Naive B cell (primary cell): Measurements from ENCODE around the gene SCAMP1. TPM values are rescaled to one million over a fixed set of nuclear protein-coding genes. Genes with fewer than 3 reads are reported as not detected.
A peak's percentile ranks its signal among the peaks of the same experiment; 100 is the strongest.
"Not testable (repeated sequence)": the region's sequence is repeated elsewhere in the genome, so short reads cannot be mapped to it uniquely, and the experiment has no call there.

Experiments used
- ATAC-seq, 2 donors: fragments of 150-1000 bp; cut with Tn5 transposase; 2 replicates each; pipeline ENCODE4 v1.10.0; 2021; ENCODE audit warnings: low read depth in 2 of 2, mild to moderate bottlenecking in 2 of 2, moderate library complexity in 2 of 2
- DNase-seq: peaks from one replicate; pipeline ENCODE4 v3.0.0; 2022
- H3K27ac Mint-ChIP-seq, 6 donors: one replicate each; pipeline ENCODE4 v1.8.0; 2020 to 2022; ENCODE audit warnings: mild to moderate bottlenecking in 6 of 6, mixed read lengths in 6 of 6, moderate library complexity in 5 of 6, inconsistent platforms in 2 of 6
- H3K27me3 Mint-ChIP-seq, 3 donors: one replicate each; pipeline ENCODE4 v1.8.0; 2021 to 2022; ENCODE audit warnings: mixed read lengths in 3 of 3, mild to moderate bottlenecking in 1 of 3
- H3K36me3 Mint-ChIP-seq, 2 donors: one replicate each; pipeline ENCODE4 v1.8.0; 2020 to 2022; ENCODE audit warnings: mixed read lengths in 2 of 2, inconsistent platforms in 1 of 2, mild to moderate bottlenecking in 1 of 2
- H3K4me1 Mint-ChIP-seq, 3 donors: one replicate each; pipeline ENCODE4 v1.8.0; 2020 to 2022; ENCODE audit warnings: mixed read lengths in 3 of 3, inconsistent platforms in 1 of 3, mild to moderate bottlenecking in 1 of 3, moderate library complexity in 1 of 3
- H3K4me3 Mint-ChIP-seq, 8 donors: one replicate each; pipeline ENCODE4 v1.8.0; 2020 to 2022; ENCODE audit warnings: mild to moderate bottlenecking in 8 of 8, mixed read lengths in 8 of 8, moderate library complexity in 8 of 8, inconsistent platforms in 2 of 8
- H3K9me3 Mint-ChIP-seq, 7 donors: one replicate each; pipeline ENCODE4 v1.8.0; 2020 to 2022; ENCODE audit warnings: mixed read lengths in 7 of 7, mild to moderate bottlenecking in 5 of 7, inconsistent platforms in 2 of 7, moderate library complexity in 1 of 7
- polyA plus RNA-seq, 6 donors: library from polyadenylated mRNA; unstranded; fragments of 300-500 nt; fragmentation: Illumina TruSeq; gene quantifications; one replicate each; pipeline ENCODE4 v1.2.3, GENCODE V29; 2021; ENCODE audit warnings: low read depth in 6 of 6

Gene SCAMP1
- polyA plus RNA-seq, 6 donors from 2014 or later: 25.8 to 36.2 (median 32.2) TPM

DNA sequence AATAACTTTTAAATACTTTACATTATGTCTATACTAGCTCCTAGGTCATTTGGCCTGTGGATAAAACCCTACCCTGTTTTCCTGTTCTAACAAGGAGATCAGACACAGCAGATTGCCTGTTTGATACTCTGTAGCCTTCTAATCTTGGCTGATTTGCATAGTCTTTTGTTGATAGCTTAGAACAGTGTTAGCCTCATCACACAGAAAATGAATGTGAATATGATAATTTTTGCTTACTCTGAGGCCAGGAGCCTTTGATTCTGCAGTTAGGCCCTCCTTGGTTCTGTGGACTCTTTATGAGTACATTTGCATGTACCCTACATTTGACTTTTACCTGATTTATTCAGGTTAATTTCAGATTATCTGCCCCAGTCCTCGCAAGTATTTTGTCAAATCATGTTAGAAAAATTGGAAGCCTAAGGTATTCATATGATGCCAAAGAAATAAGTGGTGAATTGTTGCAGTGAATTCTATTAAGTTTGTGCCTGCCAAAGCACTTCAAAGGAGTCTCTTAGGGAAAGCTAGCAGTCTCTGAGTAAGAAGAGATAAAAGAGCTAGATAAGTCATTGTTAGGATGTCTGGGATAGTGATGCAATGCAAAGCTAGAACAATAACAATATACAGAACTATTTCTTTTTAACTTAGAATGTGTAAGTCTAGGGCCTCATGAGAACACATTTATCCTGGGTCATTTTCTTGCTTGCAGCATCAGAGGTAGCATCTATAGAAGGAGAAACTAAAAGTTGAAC lies 56.4 kb downstream of the SCAMP1 start:
- peaks cover 0 to 20% (median 10%) of the 10 kb centered on the region in 3 donors for H3K4me1 Mint-ChIP-seq
- H3K27ac Mint-ChIP-seq: peak overlapping the region in 2 of 6 donors; percentile 4 to 7

DNA sequence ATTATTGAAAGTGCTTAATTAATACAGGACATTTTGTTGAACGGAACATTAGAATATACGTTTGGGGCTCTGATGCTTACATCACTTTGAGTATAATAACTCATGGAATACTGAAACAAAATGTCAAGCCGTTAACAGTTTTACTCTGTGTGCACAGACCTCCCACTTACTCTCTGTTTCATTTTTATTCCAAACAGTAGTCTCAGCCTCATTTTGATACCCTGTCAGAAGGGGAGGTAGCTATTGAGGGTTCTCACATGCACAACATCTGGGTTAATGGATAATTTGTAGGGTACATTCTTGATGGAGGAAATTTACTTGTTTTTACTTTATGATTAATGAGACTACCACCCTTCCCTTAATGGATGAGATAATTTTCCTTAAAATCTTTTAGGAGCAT lies 59.0 kb downstream of the SCAMP1 start:
- no peaks in the 10 kb centered on the region for H3K27me3 Mint-ChIP-seq
- DNase-seq (no peak), ATAC-seq (no peak)
- no peak overlapping the region for H3K27ac Mint-ChIP-seq
- peaks cover 0 to 6% (median 0%) of the 10 kb centered on the region in 3 donors for H3K4me1 Mint-ChIP-seq
- no peak overlapping the region for H3K4me3 Mint-ChIP-seq
- peaks cover 16 to 32% of the 10 kb centered on the region in 2 donors for H3K36me3 Mint-ChIP-seq
- no peaks in the 10 kb centered on the region for H3K9me3 Mint-ChIP-seq

More for the DNA sequence above, 56.4 kb downstream of the SCAMP1 start:
- H3K9me3 Mint-ChIP-seq: no peaks in the 10 kb centered on the region
- peaks cover 6 to 32% of the 10 kb centered on the region in 2 donors for H3K36me3 Mint-ChIP-seq
- DNase-seq: no peak
- H3K4me3 Mint-ChIP-seq: no peak overlapping the region
- no peaks in the 10 kb centered on the region for H3K27me3 Mint-ChIP-seq
- no peak for ATAC-seq

DNA sequence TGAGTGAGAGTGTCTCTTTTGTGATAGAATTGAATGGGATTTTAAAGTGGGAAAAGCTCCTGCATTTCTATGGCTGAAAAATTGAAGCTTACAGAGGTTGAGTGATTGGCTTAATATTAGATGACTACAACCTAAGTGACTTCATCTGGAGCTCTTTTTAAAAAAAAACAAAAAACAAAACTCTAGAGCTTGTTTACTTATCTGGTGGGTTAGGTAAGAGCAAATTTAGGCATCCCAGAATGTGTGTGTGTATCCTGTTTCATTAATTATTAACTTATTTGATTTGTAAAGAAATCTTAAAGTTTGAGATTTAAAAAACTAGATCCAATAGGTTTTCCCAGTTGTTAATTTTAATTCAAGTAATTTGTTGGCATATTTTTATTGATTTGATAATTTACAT lies 60.1 kb downstream of the SCAMP1 start:
- no peak overlapping the region for H3K4me3 Mint-ChIP-seq
- ATAC-seq (no peak), DNase-seq (no peak)
- H3K4me1 Mint-ChIP-seq: no peaks in the 10 kb centered on the region
- H3K27me3 Mint-ChIP-seq: no peaks in the 10 kb centered on the region
- no peak overlapping the region for H3K27ac Mint-ChIP-seq
- H3K9me3 Mint-ChIP-seq: no peaks in the 10 kb centered on the region
- H3K36me3 Mint-ChIP-seq: peaks cover 16 to 32% of the 10 kb centered on the region in 2 donors

DNA sequence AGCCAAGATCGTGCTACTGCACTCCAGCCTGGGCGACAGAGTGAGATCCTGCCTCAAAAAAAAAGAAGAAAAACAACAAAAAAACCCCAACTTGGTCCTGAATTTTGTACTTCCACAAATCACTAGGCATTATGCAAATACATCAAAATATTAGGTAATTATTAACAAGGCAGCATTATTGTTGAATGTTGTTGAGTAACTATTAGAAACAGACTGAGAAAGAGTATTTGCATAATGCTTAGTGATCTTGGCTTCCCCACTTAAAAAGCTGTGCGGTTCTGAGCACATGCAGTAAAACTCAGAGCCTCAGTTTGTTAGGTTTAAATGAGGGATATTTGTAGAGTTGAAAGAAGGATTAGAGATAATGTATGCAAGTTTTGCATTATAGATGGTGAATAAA lies 64.2 kb downstream of the SCAMP1 start:
- Mint-ChIP-seq H3K36me3 (peaks cover 27 to 37% of the 10 kb centered on the region in 2 donors), H3K4me1 (no peaks in the 10 kb centered on the region), H3K27ac (no peak overlapping the region), H3K9me3 (peaks cover 0 to 11% (median 3%) of the 10 kb centered on the region in 7 donors), H3K27me3 (no peaks in the 10 kb centered on the region), H3K4me3 (no peak overlapping the region)
- no peak for DNase-seq
- ATAC-seq: no peak

DNA sequence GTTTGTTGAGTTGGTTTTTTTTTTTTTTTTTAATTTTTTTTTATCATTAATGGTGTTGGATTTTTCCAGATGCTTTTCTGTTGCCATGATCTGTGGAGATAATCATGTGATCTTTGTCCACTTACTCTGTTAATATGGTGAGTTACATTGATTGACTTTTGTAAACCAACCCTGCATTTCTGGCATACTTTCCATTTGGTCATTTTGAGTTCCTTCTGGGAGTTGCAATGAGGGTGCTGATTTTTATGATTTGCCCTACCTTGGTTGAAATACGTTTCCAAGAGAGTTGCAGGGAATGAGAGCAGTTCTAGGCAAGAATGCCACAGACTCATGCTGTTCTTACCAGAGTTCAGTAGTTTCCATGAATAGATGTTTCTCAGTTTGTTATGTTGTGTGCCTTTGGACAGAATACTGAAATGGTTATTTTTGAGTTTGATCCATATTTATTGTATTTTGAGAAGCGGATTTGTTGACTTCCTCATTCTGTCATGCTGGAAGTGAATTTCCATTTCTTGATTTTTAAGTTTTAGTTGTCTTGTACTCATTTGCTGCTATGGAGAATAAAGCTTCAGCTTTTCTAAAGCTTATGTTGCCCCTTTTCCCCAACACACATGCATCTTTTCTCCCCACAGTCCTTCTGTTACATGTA lies 69.0 kb downstream of the SCAMP1 start:
- Mint-ChIP-seq H3K9me3 (peaks cover 0 to 19% (median 12%) of the 10 kb centered on the region in 7 donors), H3K27ac (no peak overlapping the region), H3K4me3 (no peak overlapping the region), H3K4me1 (no peaks in the 10 kb centered on the region), H3K27me3 (no peaks in the 10 kb centered on the region), H3K36me3 (peaks cover 45 to 53% of the 10 kb centered on the region in 2 donors)
- ATAC-seq (no peak), DNase-seq (no peak)

DNA sequence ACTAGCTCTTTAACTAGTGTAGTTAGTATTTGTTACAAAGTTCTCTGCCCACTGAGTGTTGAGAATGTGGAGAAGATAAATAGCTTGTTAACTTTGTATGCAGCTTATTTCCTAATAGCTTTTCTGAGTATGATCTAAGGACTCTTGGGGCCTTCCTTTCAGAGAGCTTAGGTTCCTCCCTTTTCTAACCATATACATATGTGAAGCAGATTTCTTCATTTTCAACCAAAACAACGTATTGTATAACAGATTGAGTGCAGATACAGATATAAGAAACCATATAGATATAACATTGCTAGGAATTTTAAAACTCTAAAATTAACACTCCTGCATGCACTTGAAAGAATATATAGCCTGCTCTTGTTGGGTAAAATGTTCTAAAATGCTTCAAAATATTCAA lies 70.4 kb downstream of the SCAMP1 start:
- Mint-ChIP-seq H3K27me3 (no peaks in the 10 kb centered on the region), H3K27ac (no peak overlapping the region), H3K4me3 (no peak overlapping the region), H3K9me3 (peaks cover 0 to 21% (median 11%) of the 10 kb centered on the region in 7 donors), H3K4me1 (no peaks in the 10 kb centered on the region), H3K36me3 (peaks cover 56% of the 10 kb centered on the region in 2 donors)
- ATAC-seq (no peak), DNase-seq (no peak)

DNA sequence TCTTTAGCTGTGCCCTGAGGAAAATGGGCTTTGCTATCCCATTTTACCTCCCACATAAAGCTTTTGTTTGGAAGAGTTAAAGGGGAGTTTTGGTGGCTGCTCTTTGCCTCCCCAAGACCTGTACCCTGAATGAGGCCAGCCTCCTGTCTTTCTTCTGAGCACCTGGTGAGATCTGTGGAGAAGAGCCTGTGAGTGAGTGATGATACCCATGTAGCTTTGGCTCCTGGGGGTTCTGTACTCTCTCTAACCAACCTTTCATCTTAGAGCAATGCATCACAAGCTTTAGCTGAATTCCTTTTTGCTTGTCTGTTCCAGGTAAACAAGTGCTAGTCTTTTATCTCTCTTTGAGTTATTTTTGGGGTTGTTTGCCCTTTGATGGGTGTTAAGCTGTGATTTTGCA lies 73.6 kb downstream of the SCAMP1 start:
- Mint-ChIP-seq H3K9me3 (peaks cover 0 to 14% (median 9%) of the 10 kb centered on the region in 7 donors), H3K36me3 (peaks cover 48 to 56% of the 10 kb centered on the region in 2 donors), H3K4me1 (peaks cover 4 to 17% (median 8%) of the 10 kb centered on the region in 3 donors), H3K4me3 (no peak overlapping the region), H3K27me3 (no peaks in the 10 kb centered on the region), H3K27ac (no peak overlapping the region)
- DNase-seq: no peak
- ATAC-seq: no peak

DNA sequence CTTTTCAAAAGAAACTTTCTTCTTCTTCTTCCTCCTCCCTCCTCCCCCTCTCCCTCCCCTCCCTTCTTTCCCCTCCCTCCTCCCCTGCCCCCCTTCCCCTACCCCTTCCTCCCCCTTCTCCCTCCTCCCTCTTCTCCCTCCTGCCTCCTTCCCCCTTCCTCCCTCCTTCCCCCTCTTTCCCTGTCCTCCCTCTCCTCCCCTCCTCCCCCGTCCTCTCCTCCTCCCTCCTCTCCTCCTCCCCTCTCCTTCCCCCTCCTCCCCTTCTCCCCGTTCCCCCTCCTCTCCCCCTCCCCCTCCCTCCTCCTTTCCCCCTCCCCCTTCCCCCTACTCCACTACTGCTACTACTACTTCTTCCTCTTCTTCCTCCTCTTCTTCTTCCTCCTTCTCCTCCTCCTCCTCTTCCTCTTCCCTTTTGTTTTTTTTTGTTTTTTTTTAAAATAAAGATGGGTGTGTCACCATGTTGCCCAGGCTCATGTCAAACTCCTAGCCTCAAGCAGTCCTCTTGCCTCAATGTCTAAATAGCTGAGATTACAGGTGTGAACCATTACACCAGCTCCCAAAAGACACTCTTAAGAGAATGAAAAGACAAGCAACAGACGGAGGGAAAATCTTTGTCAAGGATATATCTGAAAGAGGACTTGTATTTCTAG lies 87.5 kb downstream of the SCAMP1 start:
- no peak for DNase-seq
- peaks cover 0 to 3% (median 0%) of the 10 kb centered on the region in 3 donors for H3K4me1 Mint-ChIP-seq
- peak overlapping the region in 2 of 6 donors; percentile 49 to 64 for H3K27ac Mint-ChIP-seq
- ATAC-seq: no peak
- peaks cover 0 to 9% (median 5%) of the 10 kb centered on the region in 7 donors for H3K9me3 Mint-ChIP-seq
- no peaks in the 10 kb centered on the region for H3K27me3 Mint-ChIP-seq
- H3K36me3 Mint-ChIP-seq: peaks cover 16 to 20% of the 10 kb centered on the region in 2 donors
- no peak overlapping the region for H3K4me3 Mint-ChIP-seq

DNA sequence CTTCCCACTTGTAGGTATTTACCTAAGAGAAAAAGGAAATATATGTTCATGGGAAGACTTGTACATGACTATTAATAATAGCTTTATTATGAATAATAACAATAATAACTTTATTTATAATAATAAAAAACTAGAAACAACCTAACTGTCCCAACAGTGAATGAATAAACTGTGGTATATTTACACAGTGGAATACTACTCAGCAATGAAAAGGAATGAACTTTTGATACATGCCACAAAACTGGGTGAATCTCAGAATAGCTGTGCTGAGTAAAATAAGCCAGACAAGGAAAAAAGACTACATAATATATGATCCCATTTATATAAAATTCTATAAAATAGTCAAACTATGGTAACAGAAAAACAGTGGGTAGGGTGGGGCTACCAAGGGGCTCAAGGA lies 88.7 kb downstream of the SCAMP1 start:
- Mint-ChIP-seq H3K9me3 (peaks cover 0 to 8% (median 5%) of the 10 kb centered on the region in 7 donors), H3K4me1 (peaks cover 0 to 3% (median 0%) of the 10 kb centered on the region in 3 donors), H3K27me3 (no peaks in the 10 kb centered on the region), H3K27ac (no peak overlapping the region), H3K36me3 (peaks cover 12 to 19% of the 10 kb centered on the region in 2 donors), H3K4me3 (no peak overlapping the region)
- ATAC-seq (no peak), DNase-seq (no peak)

DNA sequence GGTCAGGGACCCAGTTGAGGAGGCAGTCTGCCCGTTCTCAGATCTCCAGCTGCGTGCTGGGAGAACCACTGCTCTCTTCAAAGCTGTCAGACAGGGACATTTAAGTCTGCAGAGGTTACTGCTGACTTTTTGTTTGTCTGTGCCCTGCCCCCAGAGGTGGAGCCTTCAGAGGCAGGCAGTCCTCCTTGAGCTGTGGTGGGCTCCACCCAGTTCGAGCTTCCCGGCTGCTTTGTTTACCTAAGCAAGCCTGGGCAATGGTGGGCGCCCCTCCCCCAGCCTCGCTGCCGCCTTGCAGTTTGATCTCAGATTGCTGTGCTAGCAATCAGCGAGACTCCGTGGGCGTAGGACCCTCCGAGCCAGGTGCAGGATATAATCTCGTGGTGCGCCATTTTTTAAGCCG lies 97.1 kb downstream of the SCAMP1 start:
- Mint-ChIP-seq H3K4me1 (peaks cover 11 to 20% (median 18%) of the 10 kb centered on the region in 3 donors), H3K36me3 (peaks cover 23 to 28% of the 10 kb centered on the region in 2 donors)
- not testable (repeated sequence) for H3K27ac Mint-ChIP-seq, H3K4me3 Mint-ChIP-seq, H3K9me3 Mint-ChIP-seq, DNase-seq, ATAC-seq, H3K27me3 Mint-ChIP-seq

DNA sequence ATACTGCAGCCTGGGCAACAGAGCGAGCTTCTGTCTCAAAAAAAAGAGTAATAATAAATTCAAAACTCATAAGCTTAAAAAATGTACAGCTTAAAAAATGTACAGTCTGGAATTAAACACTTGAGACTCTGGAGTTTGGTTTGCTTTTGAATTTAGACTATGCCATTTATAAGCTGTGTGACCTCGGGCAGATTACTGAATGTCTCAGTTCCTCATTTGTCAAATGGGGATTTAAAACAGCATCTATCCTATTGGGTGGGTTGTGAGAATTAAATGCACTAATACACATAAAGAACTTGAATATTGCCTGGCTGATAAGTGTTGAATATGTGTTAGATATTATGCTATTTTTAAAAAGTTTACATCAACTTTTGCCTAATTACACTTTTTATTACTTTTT lies 98.4 kb downstream of the SCAMP1 start:
- ATAC-seq: peak in 1 of 2 donors; percentile 47
- H3K36me3 Mint-ChIP-seq: peaks cover 31 to 34% of the 10 kb centered on the region in 2 donors
- peak overlapping the region in 1 of 6 donors; percentile 51 for H3K27ac Mint-ChIP-seq
- no peaks in the 10 kb centered on the region for H3K9me3 Mint-ChIP-seq
- H3K4me1 Mint-ChIP-seq: peaks cover 17 to 20% (median 18%) of the 10 kb centered on the region in 3 donors
- H3K27me3 Mint-ChIP-seq: no peaks in the 10 kb centered on the region
- no peak overlapping the region for H3K4me3 Mint-ChIP-seq
- DNase-seq: no peak

DNA sequence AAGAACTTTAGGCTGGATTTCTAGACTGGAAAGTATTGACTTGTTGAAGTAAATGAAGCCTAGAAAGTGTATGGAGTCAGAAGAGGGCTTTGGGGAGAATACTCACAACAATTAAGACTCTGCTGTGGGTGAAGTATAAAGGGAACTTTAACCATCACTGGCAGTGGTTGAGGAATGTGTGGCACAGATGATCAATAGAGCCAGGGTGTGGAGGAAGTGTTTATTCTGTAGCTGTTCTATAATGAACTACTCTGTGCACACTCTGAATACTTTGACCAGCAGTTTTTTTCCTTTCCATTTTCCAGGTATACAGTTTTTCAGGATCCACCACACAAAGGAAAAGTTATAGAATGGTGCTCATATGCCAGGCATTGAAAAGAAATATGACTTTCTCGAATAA lies 106.7 kb downstream of the SCAMP1 start:
- no peak overlapping the region for H3K27ac Mint-ChIP-seq
- no peaks in the 10 kb centered on the region for H3K27me3 Mint-ChIP-seq
- H3K36me3 Mint-ChIP-seq: peaks cover 15 to 23% of the 10 kb centered on the region in 2 donors
- H3K4me3 Mint-ChIP-seq: no peak overlapping the region
- DNase-seq (no peak), ATAC-seq (no peak)
- no peaks in the 10 kb centered on the region for H3K9me3 Mint-ChIP-seq
- H3K4me1 Mint-ChIP-seq: peaks cover 0 to 14% (median 4%) of the 10 kb centered on the region in 3 donors

DNA sequence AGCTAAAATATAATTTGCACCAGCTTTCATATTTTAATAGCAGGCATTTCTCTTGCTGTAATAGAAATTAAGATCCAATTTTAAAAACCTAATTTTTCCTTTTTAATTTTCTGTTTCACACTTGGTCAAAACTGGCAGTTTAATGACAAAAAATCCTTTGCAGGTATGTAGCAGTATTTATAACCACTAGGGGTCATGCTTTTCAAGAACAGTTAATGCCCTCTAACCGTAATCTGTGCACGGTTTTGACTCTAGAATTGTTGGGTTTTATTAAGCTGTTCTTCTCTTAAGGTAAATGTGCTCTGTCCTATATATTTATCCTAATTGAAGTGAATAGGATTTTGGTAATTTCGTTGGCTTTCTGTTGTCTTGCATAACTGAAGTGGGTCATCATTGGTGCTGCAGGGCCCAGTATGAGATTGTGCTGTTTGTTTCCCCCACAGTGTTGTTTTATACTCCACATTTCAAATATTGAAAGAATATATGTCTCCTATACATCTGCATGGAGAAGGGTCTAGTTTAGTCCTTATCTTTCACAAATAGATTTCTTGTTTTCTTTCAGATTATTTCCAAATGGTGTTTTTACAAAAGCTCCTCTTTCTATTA lies 107.4 kb downstream of the SCAMP1 start:
- Mint-ChIP-seq H3K4me3 (no peak overlapping the region), H3K27me3 (no peaks in the 10 kb centered on the region), H3K27ac (no peak overlapping the region), H3K4me1 (peaks cover 0 to 14% (median 4%) of the 10 kb centered on the region in 3 donors), H3K36me3 (peaks cover 15 to 20% of the 10 kb centered on the region in 2 donors), H3K9me3 (no peaks in the 10 kb centered on the region)
- ATAC-seq: peak; percentile 55 to 74
- peak; percentile 24 for DNase-seq
